C4-2B (cell line): ENCODE data around the gene TGFBR2.

ENCODE experiments used
- H3K27ac ChIP-seq: fragments of 450-650 bp; 2 replicates; pipeline ENCODE4 v1.5.1; 2017
- CTCF ChIP-seq: fragments of 450-650 bp; conservative IDR thresholded peaks from 2 replicates; pipeline ENCODE4 v1.5.1; 2017; ENCODE audit warnings: mild to moderate bottlenecking
- ZFX ChIP-seq: fragments of 450-650 bp; IDR thresholded peaks from 2 replicates; pipeline ENCODE4 v1.6.1; 2017

The TGFBR2 gene

GRCh38 chr3:30661098-30661873 lies 54.9 kb downstream of the TGFBR2 start:
- H3K27ac ChIP-seq = no peak overlapping the region
- TF ChIP-seq ZFX (no peak), CTCF (no peak)

GRCh38 chr3:30662836-30663235 lies 56.4 kb downstream of the TGFBR2 start:
- no peak overlapping the region for H3K27ac ChIP-seq
- TF ChIP-seq ZFX = no peak
- no peak for TF ChIP-seq CTCF

- TF ChIP-seq CTCF (no peak), ZFX (no peak)
Observed at GRCh38 chr3:30663533-30664241, 57.3 kb downstream of the TGFBR2 start.

GRCh38 chr3:30664459-30664858 lies 58.1 kb downstream of the TGFBR2 start:
- no peak overlapping the region for H3K27ac ChIP-seq

More at GRCh38 chr3:30663533-30664241, 57.3 kb downstream of the TGFBR2 start:
- no peak overlapping the region for H3K27ac ChIP-seq

GRCh38 chr3:30664884-30665283 lies 58.5 kb downstream of the TGFBR2 start:
- H3K27ac ChIP-seq = no peak overlapping the region
- TF ChIP-seq ZFX = no peak
- TF ChIP-seq CTCF = no peak

More at GRCh38 chr3:30664459-30664858, 58.1 kb downstream of the TGFBR2 start:
- TF ChIP-seq ZFX (no peak), CTCF (no peak)

GRCh38 chr3:30665539-30665938 lies 59.1 kb downstream of the TGFBR2 start:
- no peak overlapping the region for H3K27ac ChIP-seq
- no peak for TF ChIP-seq ZFX
- no peak for TF ChIP-seq CTCF
